ENCODE results near the gene FGF23.

DNA sequence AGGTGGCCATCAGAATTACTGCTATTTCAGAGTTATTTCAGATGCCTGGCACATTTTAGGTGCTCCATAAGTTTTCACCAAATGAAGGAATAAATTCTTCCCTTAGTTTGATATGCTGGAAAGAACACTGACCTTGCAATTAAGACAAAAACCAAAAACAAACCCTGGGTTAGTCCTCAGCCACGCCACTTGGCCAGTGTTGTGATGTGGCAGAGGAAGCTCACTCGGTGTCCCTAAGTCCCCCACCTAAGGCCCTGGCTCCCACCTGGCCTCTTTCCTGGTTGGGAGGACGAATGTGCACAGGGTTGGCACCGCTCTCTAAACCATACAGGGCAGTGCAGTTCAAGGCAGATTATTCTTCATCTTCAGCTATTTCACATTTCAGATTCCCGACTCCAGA lies 13.7 kb upstream of the FGF23 start:
- TF ChIP-seq EZH2 (IDR thresholded peaks at IDR 0.05; ENCODE audit: low read length), result no peak
- TF ChIP-seq, protein P1, sequence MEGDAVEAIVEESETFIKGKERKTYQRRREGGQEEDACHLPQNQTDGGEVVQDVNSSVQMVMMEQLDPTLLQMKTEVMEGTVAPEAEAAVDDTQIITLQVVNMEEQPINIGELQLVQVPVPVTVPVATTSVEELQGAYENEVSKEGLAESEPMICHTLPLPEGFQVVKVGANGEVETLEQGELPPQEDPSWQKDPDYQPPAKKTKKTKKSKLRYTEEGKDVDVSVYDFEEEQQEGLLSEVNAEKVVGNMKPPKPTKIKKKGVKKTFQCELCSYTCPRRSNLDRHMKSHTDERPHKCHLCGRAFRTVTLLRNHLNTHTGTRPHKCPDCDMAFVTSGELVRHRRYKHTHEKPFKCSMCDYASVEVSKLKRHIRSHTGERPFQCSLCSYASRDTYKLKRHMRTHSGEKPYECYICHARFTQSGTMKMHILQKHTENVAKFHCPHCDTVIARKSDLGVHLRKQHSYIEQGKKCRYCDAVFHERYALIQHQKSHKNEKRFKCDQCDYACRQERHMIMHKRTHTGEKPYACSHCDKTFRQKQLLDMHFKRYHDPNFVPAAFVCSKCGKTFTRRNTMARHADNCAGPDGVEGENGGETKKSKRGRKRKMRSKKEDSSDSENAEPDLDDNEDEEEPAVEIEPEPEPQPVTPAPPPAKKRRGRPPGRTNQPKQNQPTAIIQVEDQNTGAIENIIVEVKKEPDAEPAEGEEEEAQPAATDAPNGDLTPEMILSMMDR (optimal IDR thresholded peaks at IDR 0.05 in 1 of 3, IDR thresholded peaks at IDR 0.05 in 1 of 3, conservative IDR thresholded peaks at IDR 0.05 in 1 of 3; ENCODE audit: extremely low read depth in 1 of 3, insufficient read depth in 2 of 3, low read length in 3 of 3), result no peak
